ENCODE measurements around the gene PRPF40B. TPM values are rescaled to one million over a fixed set of nuclear protein-coding genes. Genes with fewer than 3 reads are reported as not detected.

The PRPF40B gene
- total and polyA plus RNA-seq, 2 of the 13 experiments (the other 11 are each of a cell fraction or from before 2014, with no cell fraction given), result 5.0 to 7.8 TPM

DNA sequence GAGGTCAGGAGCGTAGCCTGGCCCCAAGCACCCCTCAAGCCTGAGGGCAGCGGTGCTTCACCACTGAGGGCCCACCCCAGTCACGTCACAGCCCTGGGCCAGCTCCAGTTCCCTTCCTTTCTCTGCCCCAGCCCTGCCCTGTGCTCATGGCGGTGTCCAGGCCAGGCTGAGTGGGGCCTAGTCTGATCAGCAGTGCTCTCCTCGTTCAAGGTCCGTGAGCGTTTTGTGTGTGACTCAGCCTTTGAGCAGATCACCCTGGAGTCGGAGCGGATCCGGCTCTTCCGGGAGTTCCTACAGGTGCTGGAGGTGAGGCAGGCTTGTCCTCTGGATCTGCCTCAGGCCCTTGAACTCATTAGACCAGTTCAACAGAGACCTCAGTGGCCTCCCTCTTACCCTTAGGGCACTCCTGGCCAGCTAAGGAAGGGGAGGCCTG is 19.0 kb downstream of the PRPF40B start (continued):
- no peak for TF ChIP-seq SOX13 (IDR thresholded peaks at IDR 0.05)
- 0 out of 4 replicates have a peak, but pooled peaks of 1 of the 2 experiments have one; percentile 12 for TF ChIP-seq SOX13 (CRISPR knock-in tag; conservative IDR thresholded peaks at IDR 0.05 in 1 of 2, IDR thresholded peaks at IDR 0.05 in 1 of 2)
- no peak for TF ChIP-seq TRAFD1 (CRISPR knock-in tag; IDR thresholded peaks at IDR 0.05; ENCODE audit: borderline replicate concordance)
- TF ChIP-seq ZNF549 (CRISPR knock-in tag; IDR thresholded peaks at IDR 0.05), result no peak
- no peak for TF ChIP-seq ZHX1 (CRISPR knock-in tag; IDR thresholded peaks at IDR 0.05; ENCODE audit: low read depth)
- TF ChIP-seq ZNF558 (CRISPR knock-in tag; IDR thresholded peaks at IDR 0.05; ENCODE audit: borderline replicate concordance), result no peak
- no peak for TF ChIP-seq ZNF572 (CRISPR knock-in tag; IDR thresholded peaks at IDR 0.05)
- TF ChIP-seq ZNF34 (CRISPR knock-in tag; IDR thresholded peaks at IDR 0.05; ENCODE audit: borderline replicate concordance), result no peak
- TF ChIP-seq, protein P1, sequence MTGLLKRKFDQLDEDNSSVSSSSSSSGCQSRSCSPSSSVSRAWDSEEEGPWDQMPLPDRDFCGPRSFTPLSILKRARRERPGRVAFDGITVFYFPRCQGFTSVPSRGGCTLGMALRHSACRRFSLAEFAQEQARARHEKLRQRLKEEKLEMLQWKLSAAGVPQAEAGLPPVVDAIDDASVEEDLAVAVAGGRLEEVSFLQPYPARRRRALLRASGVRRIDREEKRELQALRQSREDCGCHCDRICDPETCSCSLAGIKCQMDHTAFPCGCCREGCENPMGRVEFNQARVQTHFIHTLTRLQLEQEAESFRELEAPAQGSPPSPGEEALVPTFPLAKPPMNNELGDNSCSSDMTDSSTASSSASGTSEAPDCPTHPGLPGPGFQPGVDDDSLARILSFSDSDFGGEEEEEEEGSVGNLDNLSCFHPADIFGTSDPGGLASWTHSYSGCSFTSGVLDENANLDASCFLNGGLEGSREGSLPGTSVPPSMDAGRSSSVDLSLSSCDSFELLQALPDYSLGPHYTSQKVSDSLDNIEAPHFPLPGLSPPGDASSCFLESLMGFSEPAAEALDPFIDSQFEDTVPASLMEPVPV (CRISPR knock-in tag; IDR thresholded peaks at IDR 0.05), result no peak
- TF ChIP-seq SAP130 (CRISPR knock-in tag; IDR thresholded peaks at IDR 0.05; ENCODE audit: low read depth), result peak; percentile 80
- TF ChIP-seq ZNF777 (CRISPR knock-in tag; IDR thresholded peaks at IDR 0.05), result no peak
- no peak; the same call in 1 of the 2 replicates for TF ChIP-seq ZNF607 (CRISPR knock-in tag; IDR thresholded peaks at IDR 0.05; ENCODE audit: borderline replicate concordance)
- TF ChIP-seq NFYB (CRISPR knock-in tag; IDR thresholded peaks at IDR 0.05), result 0 out of 2 replicates have a peak, but pooled peaks have one; percentile 12
- TF ChIP-seq, protein P2, sequence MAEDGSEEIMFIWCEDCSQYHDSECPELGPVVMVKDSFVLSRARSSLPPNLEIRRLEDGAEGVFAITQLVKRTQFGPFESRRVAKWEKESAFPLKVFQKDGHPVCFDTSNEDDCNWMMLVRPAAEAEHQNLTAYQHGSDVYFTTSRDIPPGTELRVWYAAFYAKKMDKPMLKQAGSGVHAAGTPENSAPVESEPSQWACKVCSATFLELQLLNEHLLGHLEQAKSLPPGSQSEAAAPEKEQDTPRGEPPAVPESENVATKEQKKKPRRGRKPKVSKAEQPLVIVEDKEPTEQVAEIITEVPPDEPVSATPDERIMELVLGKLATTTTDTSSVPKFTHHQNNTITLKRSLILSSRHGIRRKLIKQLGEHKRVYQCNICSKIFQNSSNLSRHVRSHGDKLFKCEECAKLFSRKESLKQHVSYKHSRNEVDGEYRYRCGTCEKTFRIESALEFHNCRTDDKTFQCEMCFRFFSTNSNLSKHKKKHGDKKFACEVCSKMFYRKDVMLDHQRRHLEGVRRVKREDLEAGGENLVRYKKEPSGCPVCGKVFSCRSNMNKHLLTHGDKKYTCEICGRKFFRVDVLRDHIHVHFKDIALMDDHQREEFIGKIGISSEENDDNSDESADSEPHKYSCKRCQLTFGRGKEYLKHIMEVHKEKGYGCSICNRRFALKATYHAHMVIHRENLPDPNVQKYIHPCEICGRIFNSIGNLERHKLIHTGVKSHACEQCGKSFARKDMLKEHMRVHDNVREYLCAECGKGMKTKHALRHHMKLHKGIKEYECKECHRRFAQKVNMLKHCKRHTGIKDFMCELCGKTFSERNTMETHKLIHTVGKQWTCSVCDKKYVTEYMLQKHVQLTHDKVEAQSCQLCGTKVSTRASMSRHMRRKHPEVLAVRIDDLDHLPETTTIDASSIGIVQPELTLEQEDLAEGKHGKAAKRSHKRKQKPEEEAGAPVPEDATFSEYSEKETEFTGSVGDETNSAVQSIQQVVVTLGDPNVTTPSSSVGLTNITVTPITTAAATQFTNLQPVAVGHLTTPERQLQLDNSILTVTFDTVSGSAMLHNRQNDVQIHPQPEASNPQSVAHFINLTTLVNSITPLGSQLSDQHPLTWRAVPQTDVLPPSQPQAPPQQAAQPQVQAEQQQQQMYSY (CRISPR knock-in tag; IDR thresholded peaks at IDR 0.05), result peak; percentile 92
- no peak for TF ChIP-seq TIGD3 (CRISPR knock-in tag; IDR thresholded peaks at IDR 0.05; ENCODE audit: borderline replicate concordance)
- TF ChIP-seq MAF1 (CRISPR knock-in tag; IDR thresholded peaks at IDR 0.05; ENCODE audit: borderline replicate concordance), result no peak
- TF ChIP-seq MTA1 (CRISPR knock-in tag; IDR thresholded peaks at IDR 0.05; ENCODE audit: borderline replicate concordance), result no peak
- TF ChIP-seq HOXD1 (CRISPR knock-in tag; IDR thresholded peaks at IDR 0.05), result peak; percentile 61; the same call in 1 of the 2 replicates
- TF ChIP-seq HDAC6 (IDR thresholded peaks at IDR 0.05; ENCODE audit: low read depth, low read length), result no peak

Data from HepG2 (cell line).